Neural cell (in vitro differentiated cells): Measurements from ENCODE around the gene CNOT6. TPM values are rescaled to one million over a fixed set of nuclear protein-coding genes. Genes with fewer than 3 reads are reported as not detected.

Source experiments
- H2AFZ ChIP-seq: fragments of 200-600, 300-800 bp; sonication (generic), shearing (Covaris generic); 2 replicates; pipeline ENCODE4 v1.6.0; 2014; ENCODE audit warnings: low read depth, mild to moderate bottlenecking, antibody characterized with exemption, low read length, moderate library complexity
- H3F3A ChIP-seq: fragments of 200-600 bp; shearing (Covaris generic); 2 replicates; pipeline ENCODE4 v1.6.1; 2016; ENCODE audit warnings: mild to moderate bottlenecking, moderate library complexity, mixed read lengths, antibody characterized with exemption, low read length; ENCODE audit not compliant: insufficient read depth, poor library complexity, severe bottlenecking
- H3K27ac ChIP-seq: fragments of 200-600, 300-800 bp; sonication (generic), shearing (Covaris generic); 2 replicates; pipeline ENCODE4 v1.5.1; 2014; ENCODE audit warnings: mild to moderate bottlenecking, low read length, moderate library complexity
- H3K27me3 ChIP-seq: fragments of 300-800, 200-600 bp; sonication (generic), shearing (Covaris generic); 2 replicates; pipeline ENCODE4 v1.6.0; 2014; ENCODE audit warnings: mild to moderate bottlenecking, low read depth, low read length, moderate library complexity; ENCODE audit not compliant: insufficient read depth
- H3K36me3 ChIP-seq: fragments of 300-800, 200-600 bp; sonication (generic), shearing (Covaris generic); 2 replicates; pipeline ENCODE4 v1.5.1; 2014; ENCODE audit warnings: mild to moderate bottlenecking, antibody characterized with exemption, low read length, moderate library complexity; ENCODE audit not compliant: insufficient read depth
- H3K4me2 ChIP-seq: fragments of 300-800, 200-600 bp; sonication (generic), shearing (Covaris generic); 2 replicates; pipeline ENCODE4 v1.6.0; 2014; ENCODE audit warnings: mild to moderate bottlenecking, low read length
- H3K4me3 ChIP-seq: fragments of 300-800, 200-600 bp; sonication (generic), shearing (Covaris generic); 2 replicates; pipeline ENCODE4 v1.5.1; 2014; ENCODE audit warnings: mild to moderate bottlenecking, low read length, moderate library complexity
- H3K79me2 ChIP-seq: fragments of 200-600 bp; shearing (Covaris generic); replicated peaks from 2 replicates; pipeline ENCODE4 v1.6.0; 2014; ENCODE audit warnings: mild to moderate bottlenecking, low read length, moderate library complexity; ENCODE audit not compliant: insufficient read depth
- H3K9ac ChIP-seq: fragments of 300-800, 200-600 bp; sonication (generic), shearing (Covaris generic); 2 replicates; pipeline ENCODE4 v1.6.1; 2016; ENCODE audit warnings: mild to moderate bottlenecking, low read length, mixed read lengths
- H3K9me2 ChIP-seq: fragments of 200-600 bp; shearing (Covaris generic); 2 replicates; pipeline ENCODE4 v1.6.1; 2016; ENCODE audit warnings: mild to moderate bottlenecking, low read length, mixed read lengths; ENCODE audit not compliant: insufficient read depth
- H3K9me3 ChIP-seq: fragments of 200-600, 300-800 bp; sonication (generic), shearing (Covaris generic); 2 replicates; pipeline ENCODE4 v1.6.1; 2016; ENCODE audit warnings: mild to moderate bottlenecking, mixed run types, low read length, moderate library complexity, mixed read lengths
- H4K20me1 ChIP-seq: fragments of 200-600 bp; shearing (Covaris generic); 2 replicates; pipeline ENCODE4 v1.6.1; 2016; ENCODE audit warnings: mild to moderate bottlenecking, mixed run types; ENCODE audit not compliant: insufficient read depth
- CTCF ChIP-seq: fragments of 450-650 bp; IDR thresholded peaks from 2 replicates; pipeline ENCODE4 v1.5.1; 2014; ENCODE audit warnings: antibody characterized with exemption, mild to moderate bottlenecking, moderate library complexity; ENCODE audit not compliant: poor library complexity, severe bottlenecking
- EP300 ChIP-seq: fragments of 450-650 bp; conservative IDR thresholded peaks from 2 replicates; pipeline ENCODE4 v1.6.1; 2014; ENCODE audit warnings: antibody characterized with exemption, mild to moderate bottlenecking, moderate library complexity; ENCODE audit not compliant: poor library complexity, severe bottlenecking
- EZH2 ChIP-seq: fragments of 200-600, 300-800 bp; shearing (Covaris generic), sonication (generic); IDR thresholded peaks from 2 replicates; pipeline ENCODE4 v1.6.1; 2014; ENCODE audit warnings: antibody characterized with exemption, low read length, borderline replicate concordance, mild to moderate bottlenecking; ENCODE audit not compliant: insufficient read depth, poor library complexity, severe bottlenecking
- MXI1 ChIP-seq: fragments of 450-650 bp; conservative IDR thresholded peaks from 2 replicates; pipeline ENCODE4 v1.6.1; 2014; ENCODE audit warnings: antibody characterized with exemption, mild to moderate bottlenecking; ENCODE audit not compliant: poor library complexity, severe bottlenecking
- POLR2AphosphoS5 ChIP-seq: IDR thresholded peaks from 2 replicates; pipeline ENCODE4 v1.6.1; 2012
- RAD21 ChIP-seq: fragments of 450-650 bp; conservative IDR thresholded peaks from 2 replicates; pipeline ENCODE4 v1.6.1; 2014; ENCODE audit warnings: antibody characterized with exemption, mild to moderate bottlenecking, moderate library complexity
- REST ChIP-seq: IDR thresholded peaks from 2 replicates; pipeline ENCODE4 v1.6.1; 2012; ENCODE audit warnings: borderline replicate concordance
- SMC3 ChIP-seq: fragments of 450-650 bp; conservative IDR thresholded peaks from 2 replicates; pipeline ENCODE4 v1.6.1; 2014; ENCODE audit warnings: antibody characterized with exemption, mild to moderate bottlenecking, moderate library complexity; ENCODE audit not compliant: poor library complexity
- TAF1 ChIP-seq: IDR thresholded peaks from 2 replicates; pipeline ENCODE4 v1.6.1; 2012; ENCODE audit warnings: low read depth
- polyA plus RNA-seq: library from polyadenylated mRNA; depleted of rRNA; stranded (reverse); fragments of >200 nt; gene quantifications from 2 replicates; pipeline ENCODE4 v1.2.3, GENCODE V29; 2014

CNOT6 gene
- polyA plus RNA-seq, 1 donor from 2014 or later, result 43.0 TPM

- Histone ChIP-seq H3F3A (no peaks in the 10 kb centered on the region), H3K27me3 (peaks cover 38% of the 10 kb centered on the region)
- TF ChIP-seq TAF1 (no peak), SMC3 (no peak), REST (no peak), EP300 (no peak), MXI1 (no peak), EZH2 (no peak), RAD21 (no peak), POLR2AphosphoS5 (no peak), CTCF (no peak)
Measured at GRCh38 chr5:180593446-180594206, 99.4 kb downstream of the CNOT6 start.

GRCh38 chr5:180594311-180595045, 100.3 kb downstream of the CNOT6 start:
- no peak overlapping the region for H3K4me2 ChIP-seq
- TF ChIP-seq RAD21, result no peak
- TF ChIP-seq MXI1, result no peak
- no peak for TF ChIP-seq POLR2AphosphoS5
- no peak for TF ChIP-seq REST
- TF ChIP-seq SMC3, result no peak
- TF ChIP-seq EZH2, result no peak
- TF ChIP-seq TAF1, result no peak
- no peak for TF ChIP-seq EP300
- no peak for TF ChIP-seq CTCF
- peaks cover 34% of the 10 kb centered on the region for H3K27me3 ChIP-seq
- no peaks in the 10 kb centered on the region for H3K79me2 ChIP-seq
- H3K9me2 ChIP-seq, result no peaks in the 10 kb centered on the region
- H3K4me3 ChIP-seq, result no peak overlapping the region
- H2AFZ ChIP-seq, result no peak overlapping the region
- H3F3A ChIP-seq, result no peaks in the 10 kb centered on the region
- no peak overlapping the region for H3K9ac ChIP-seq
- H4K20me1 ChIP-seq, result no peaks in the 10 kb centered on the region
- H3K36me3 ChIP-seq, result no peaks in the 10 kb centered on the region
- H3K27ac ChIP-seq, result no peak overlapping the region
- no peaks in the 10 kb centered on the region for H3K9me3 ChIP-seq

More at GRCh38 chr5:180593446-180594206, 99.4 kb downstream of the CNOT6 start:
- H3K79me2 ChIP-seq, result no peaks in the 10 kb centered on the region
- H3K27ac ChIP-seq, result no peak overlapping the region
- H3K36me3 ChIP-seq, result no peaks in the 10 kb centered on the region
- no peak overlapping the region for H2AFZ ChIP-seq
- no peaks in the 10 kb centered on the region for H4K20me1 ChIP-seq
- no peaks in the 10 kb centered on the region for H3K9me2 ChIP-seq
- H3K9me3 ChIP-seq, result no peaks in the 10 kb centered on the region
- no peak overlapping the region for H3K4me2 ChIP-seq
- no peak overlapping the region for H3K4me3 ChIP-seq
- H3K9ac ChIP-seq, result no peak overlapping the region
